ENCODE data around the gene GLIPR1L2.

GLIPR1L2 gene

DNA sequence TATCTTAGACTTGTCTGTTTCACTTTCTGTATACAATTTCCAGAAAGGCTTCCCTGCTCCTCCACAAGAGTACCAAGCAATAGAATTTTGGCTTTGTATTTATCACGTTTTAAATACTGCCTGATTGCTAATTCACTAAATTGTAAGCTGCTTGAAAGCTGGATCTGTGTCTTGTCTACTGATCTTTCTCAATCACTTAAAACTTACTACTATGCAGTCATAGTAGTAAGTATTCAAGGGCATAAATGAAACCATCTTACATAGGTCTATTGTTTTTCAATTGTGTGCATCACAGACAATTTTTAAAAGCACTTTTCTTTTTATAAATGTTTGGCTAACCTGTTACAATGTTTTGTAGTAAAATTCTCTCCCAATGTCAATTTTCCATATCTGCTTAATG is 1.2 kb upstream of the GLIPR1L2 start:
- H3K4me3 ChIP-seq (replicated peaks in 1 of 2; ENCODE audit: low read depth in 2 of 2, low read length in 2 of 2): peak overlapping the region in 1 of 2 donors; percentile 8
- TF ChIP-seq CTCF (IDR thresholded peaks at IDR 0.05; ENCODE audit: low read depth, low read length): no peak
- DNase-seq (ENCODE audit: low read depth in 2 of 2): peak in 1 of 2 donors; percentile 8

DNA sequence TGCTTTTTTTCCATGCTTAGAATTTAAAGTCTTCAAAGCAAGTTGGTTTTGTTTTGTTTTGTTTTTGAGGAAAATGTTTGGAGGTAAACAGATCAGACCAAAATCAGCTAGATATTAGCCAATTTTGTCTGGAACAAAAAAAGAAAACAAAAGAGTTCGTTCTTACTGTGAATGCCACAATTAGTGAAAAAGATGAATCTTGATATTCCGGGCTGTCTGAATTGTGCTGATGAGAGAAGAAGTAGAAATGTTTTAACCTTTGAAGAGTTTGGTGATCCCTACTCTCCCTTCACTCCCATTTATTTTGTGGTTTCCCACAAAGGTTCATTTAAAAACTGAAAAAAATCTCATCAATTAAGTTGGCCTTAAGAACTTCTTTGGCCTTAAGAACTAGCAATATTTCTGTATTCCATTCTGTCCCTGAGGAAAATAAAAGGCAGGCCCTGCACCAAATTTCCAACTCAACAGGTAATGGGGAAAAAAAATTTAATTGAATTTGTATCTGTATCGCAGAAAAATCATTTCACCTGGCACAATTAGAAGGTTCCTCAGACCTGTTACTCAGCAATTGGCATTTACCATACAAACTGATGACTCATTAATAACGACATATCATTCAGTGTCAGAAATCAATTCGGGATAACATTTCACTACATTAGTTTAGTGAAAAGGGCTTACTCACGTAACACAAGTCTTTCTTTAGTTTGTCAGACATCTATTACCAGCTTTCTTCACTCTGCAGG is 562 bp upstream of the GLIPR1L2 start:
- H3K4me3 ChIP-seq (replicated peaks in 1 of 2; ENCODE audit: low read depth in 2 of 2, low read length in 2 of 2): peak overlapping the region in 1 of 2 donors; percentile 47
- peak in 1 of 2 donors; percentile 2 for DNase-seq (ENCODE audit: low read depth in 2 of 2)
- TF ChIP-seq CTCF (IDR thresholded peaks at IDR 0.05; ENCODE audit: low read depth, low read length): no peak

- DNase-seq (ENCODE audit: low read depth in 2 of 2): no peak
- no peak for TF ChIP-seq CTCF (IDR thresholded peaks at IDR 0.05; ENCODE audit: low read depth, low read length)
- no peak overlapping the region for H3K4me3 ChIP-seq (replicated peaks in 1 of 2; ENCODE audit: low read depth in 2 of 2, low read length in 2 of 2)
These were observed 13.3 kb downstream of the GLIPR1L2 start for GRCh38 chr12:75404231-75404630.

DNA sequence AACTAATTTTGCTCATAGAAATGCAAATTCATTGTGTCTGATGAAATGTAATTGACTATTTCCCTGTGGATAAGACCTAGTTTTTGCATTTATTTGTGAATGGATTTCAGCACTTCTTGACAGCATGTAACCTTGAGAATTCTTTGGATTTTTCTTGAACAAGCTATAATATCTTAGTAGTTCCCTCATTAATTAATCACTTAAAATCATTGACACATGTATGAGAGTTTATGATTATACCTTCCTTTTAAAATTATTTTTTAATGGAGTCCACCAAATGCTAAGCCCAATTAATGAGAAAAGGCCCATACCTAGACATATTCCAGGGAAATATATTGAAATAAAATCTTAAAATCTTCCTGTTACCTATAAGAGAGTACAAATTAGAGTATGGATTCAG is 16.8 kb downstream of the GLIPR1L2 start:
- H3K4me3 ChIP-seq (replicated peaks in 1 of 2; ENCODE audit: low read depth in 2 of 2, low read length in 2 of 2): no peak overlapping the region
- no peak for DNase-seq (ENCODE audit: low read depth in 2 of 2)
- TF ChIP-seq CTCF (IDR thresholded peaks at IDR 0.05; ENCODE audit: low read depth, low read length): no peak

GRCh38 chr12:75409830-75410229 is 18.9 kb downstream of the GLIPR1L2 start:
- DNase-seq (ENCODE audit: low read depth in 2 of 2): no peak
- TF ChIP-seq CTCF (IDR thresholded peaks at IDR 0.05; ENCODE audit: low read depth, low read length): no peak

GRCh38 chr12:75414671-75415070 is 23.8 kb downstream of the GLIPR1L2 start:
- no peak for DNase-seq (ENCODE audit: low read depth in 2 of 2)
- no peak overlapping the region for H3K4me3 ChIP-seq (replicated peaks in 1 of 2; ENCODE audit: low read depth in 2 of 2, low read length in 2 of 2)
- TF ChIP-seq CTCF (IDR thresholded peaks at IDR 0.05; ENCODE audit: low read depth, low read length): no peak

More at GRCh38 chr12:75409830-75410229, 18.9 kb downstream of the GLIPR1L2 start:
- H3K4me3 ChIP-seq (replicated peaks in 1 of 2; ENCODE audit: low read depth in 2 of 2, low read length in 2 of 2): no peak overlapping the region

GRCh38 chr12:75419841-75420240 is 29.0 kb downstream of the GLIPR1L2 start:
- TF ChIP-seq CTCF (IDR thresholded peaks at IDR 0.05; ENCODE audit: low read depth, low read length): no peak
- no peak overlapping the region for H3K4me3 ChIP-seq (replicated peaks in 1 of 2; ENCODE audit: low read depth in 2 of 2, low read length in 2 of 2)
- DNase-seq (ENCODE audit: low read depth in 2 of 2): no peak

All from cardiac fibroblast (primary cell).